Cerebellar nuclear complex (tissue), 1 donor: ENCODE data around the gene AFF3.

Source experiments
- DNase-seq, 2 experiments: peaks; one replicate each; lab custom pipeline; 2025; lab: John Stamatoyannopoulos, UW

The AFF3 gene

GRCh38 chr2:99857867-99858444 is 284.4 kb downstream of the AFF3 start:
- DNase-seq: no peak

- DNase-seq: no peak
These were observed 285.0 kb downstream of the AFF3 start for GRCh38 chr2:99857372-99857771.

- DNase-seq: no peak
These were observed 286.3 kb downstream of the AFF3 start for GRCh38 chr2:99856119-99856518.

GRCh38 chr2:99854236-99854852 is 288.0 kb downstream of the AFF3 start:
- DNase-seq: no peak

GRCh38 chr2:99852956-99853355 is 289.4 kb downstream of the AFF3 start:
- no peak for DNase-seq

GRCh38 chr2:99852376-99852934 is 289.9 kb downstream of the AFF3 start:
- no peak for DNase-seq

GRCh38 chr2:99851811-99852210 is 290.6 kb downstream of the AFF3 start:
- no peak for DNase-seq

GRCh38 chr2:99851089-99851488 is 291.3 kb downstream of the AFF3 start:
- no peak for DNase-seq

- no peak for DNase-seq
These were observed 292.2 kb downstream of the AFF3 start for GRCh38 chr2:99850084-99850710.

GRCh38 chr2:99846462-99847107 is 295.8 kb downstream of the AFF3 start:
- DNase-seq: no peak

- DNase-seq: no peak
These were observed 297.1 kb downstream of the AFF3 start for GRCh38 chr2:99845296-99845695.

- DNase-seq: no peak
These were observed 299.9 kb downstream of the AFF3 start for GRCh38 chr2:99842451-99842850.

GRCh38 chr2:99841749-99842148 is 300.6 kb downstream of the AFF3 start:
- no peak for DNase-seq

GRCh38 chr2:99840831-99841230 is 301.6 kb downstream of the AFF3 start:
- no peak for DNase-seq

- no peak for DNase-seq
These were observed 305.4 kb downstream of the AFF3 start for GRCh38 chr2:99836690-99837605.

- no peak for DNase-seq
These were observed 308.0 kb downstream of the AFF3 start for GRCh38 chr2:99834426-99834825.

- DNase-seq: no peak
These were observed 308.7 kb downstream of the AFF3 start for GRCh38 chr2:99833586-99834201.

- DNase-seq: no peak
These were observed 309.5 kb downstream of the AFF3 start for GRCh38 chr2:99832926-99833325.

GRCh38 chr2:99831772-99832171 is 310.6 kb downstream of the AFF3 start:
- DNase-seq: no peak

- DNase-seq: no peak
These were observed 314.9 kb downstream of the AFF3 start for GRCh38 chr2:99827296-99827999.

GRCh38 chr2:99825630-99826029 is 316.8 kb downstream of the AFF3 start:
- DNase-seq: no peak
